Astrocyte of the hippocampus (primary cell): ENCODE results near the gene MRPL21.
A peak's percentile ranks its signal among the peaks of the same experiment; 100 is the strongest.

Experiments
- DNase-seq: peaks from one replicate; pipeline ENCODE4 v3.0.0; 2011; ENCODE audit warnings: low read depth, low spot score

The MRPL21 gene

DNA sequence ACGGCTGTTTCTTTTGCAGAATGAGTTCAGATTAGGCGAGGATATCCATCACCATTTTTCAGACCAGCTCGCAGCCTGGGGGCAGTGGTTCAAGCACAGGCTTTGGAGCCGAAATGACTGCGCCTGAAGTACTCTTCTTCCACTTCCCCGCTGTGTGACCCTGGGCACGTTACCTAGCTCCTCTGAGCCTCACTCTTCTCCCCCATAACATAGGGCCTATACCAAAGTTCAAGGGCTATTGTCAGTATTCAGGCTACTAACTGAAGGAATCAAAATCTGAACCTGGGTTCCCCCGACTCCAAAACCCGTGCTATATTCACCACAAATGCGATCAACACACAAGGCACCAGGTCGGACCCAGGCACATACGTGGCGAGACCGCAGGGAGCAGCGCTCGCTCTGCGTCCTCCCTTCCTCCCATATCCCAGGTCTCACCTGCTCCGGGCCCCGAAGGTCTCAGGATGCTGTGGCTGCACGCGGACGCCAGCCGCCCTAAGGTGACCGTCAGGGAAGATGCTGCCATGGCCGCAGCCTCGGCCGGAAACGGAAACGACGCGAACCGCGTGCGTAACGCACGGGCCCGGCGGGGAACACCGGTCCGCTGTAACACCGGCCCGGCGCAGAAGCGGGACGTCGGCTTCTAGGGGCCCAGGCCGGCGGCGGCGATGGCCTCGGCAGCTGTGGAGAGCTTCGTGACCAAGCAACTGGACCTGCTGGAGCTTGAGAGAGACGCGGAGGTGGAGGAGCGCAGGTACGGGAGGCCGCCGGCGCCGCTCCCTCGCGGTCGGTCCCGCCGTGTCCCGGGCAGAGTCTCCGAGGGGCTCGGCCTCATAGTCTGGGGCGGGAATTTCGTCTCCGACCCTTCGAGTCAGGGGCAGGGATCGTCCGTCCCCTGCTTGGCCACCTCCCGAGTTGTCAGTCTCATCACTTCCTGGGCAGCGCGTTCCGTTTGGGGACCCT, at the start of gene MRPL21, which contains the start of gene IGHMBP2:
MRPL21 (minus strand) TSS at position 545 of the 960 bp plus-strand sequence; CDS start at position 523, 22 bp downstream.
IGHMBP2 (plus strand) TSS at position 604 of the 960 bp plus-strand sequence; CDS start at position 666, 62 bp downstream.
- peak; percentile 95 for DNase-seq

- DNase-seq: no peak
Observed at GRCh38 chr11:68950762-68951161, 47.1 kb upstream of the MRPL21 start.

- peak; percentile 47 for DNase-seq
Observed at GRCh38 chr11:68950270-68950669, 46.6 kb upstream of the MRPL21 start.

GRCh38 chr11:68948935-68949334, 45.3 kb upstream of the MRPL21 start:
- no peak for DNase-seq

- no peak for DNase-seq
Observed at GRCh38 chr11:68948496-68948895, 44.9 kb upstream of the MRPL21 start.

DNA sequence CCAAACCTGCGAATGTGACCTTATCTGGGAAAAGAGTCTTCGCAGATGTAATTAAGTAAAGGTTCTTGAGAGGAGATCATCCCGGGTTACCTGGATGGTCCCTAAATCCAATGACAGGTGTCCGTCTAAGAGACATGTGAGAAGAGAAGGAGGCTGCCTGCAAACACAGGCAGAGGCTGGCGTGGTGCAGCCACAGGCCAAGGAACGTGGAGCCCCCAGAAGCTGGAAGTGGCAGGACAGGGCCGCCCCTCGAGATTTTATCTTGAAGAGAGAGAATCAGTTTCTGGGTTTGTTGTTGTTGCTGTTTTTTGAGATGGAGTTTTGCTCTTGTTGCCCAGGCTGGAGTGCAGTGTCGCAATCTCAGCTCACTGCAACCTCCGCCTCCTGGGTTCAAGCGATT, 43.5 kb upstream of the MRPL21 start:
- no peak for DNase-seq

- peak; percentile 94 for DNase-seq
Observed at GRCh38 chr11:68946416-68947090, 42.9 kb upstream of the MRPL21 start.

GRCh38 chr11:68942751-68943271, 39.2 kb upstream of the MRPL21 start:
- DNase-seq: peak; percentile 82

- DNase-seq: peak; percentile 23
Observed at GRCh38 chr11:68942095-68942620, 38.5 kb upstream of the MRPL21 start.

- no peak for DNase-seq
Observed at GRCh38 chr11:68941324-68942094, 37.9 kb upstream of the MRPL21 start.

GRCh38 chr11:68940651-68941323, 37.2 kb upstream of the MRPL21 start:
- no peak for DNase-seq

DNA sequence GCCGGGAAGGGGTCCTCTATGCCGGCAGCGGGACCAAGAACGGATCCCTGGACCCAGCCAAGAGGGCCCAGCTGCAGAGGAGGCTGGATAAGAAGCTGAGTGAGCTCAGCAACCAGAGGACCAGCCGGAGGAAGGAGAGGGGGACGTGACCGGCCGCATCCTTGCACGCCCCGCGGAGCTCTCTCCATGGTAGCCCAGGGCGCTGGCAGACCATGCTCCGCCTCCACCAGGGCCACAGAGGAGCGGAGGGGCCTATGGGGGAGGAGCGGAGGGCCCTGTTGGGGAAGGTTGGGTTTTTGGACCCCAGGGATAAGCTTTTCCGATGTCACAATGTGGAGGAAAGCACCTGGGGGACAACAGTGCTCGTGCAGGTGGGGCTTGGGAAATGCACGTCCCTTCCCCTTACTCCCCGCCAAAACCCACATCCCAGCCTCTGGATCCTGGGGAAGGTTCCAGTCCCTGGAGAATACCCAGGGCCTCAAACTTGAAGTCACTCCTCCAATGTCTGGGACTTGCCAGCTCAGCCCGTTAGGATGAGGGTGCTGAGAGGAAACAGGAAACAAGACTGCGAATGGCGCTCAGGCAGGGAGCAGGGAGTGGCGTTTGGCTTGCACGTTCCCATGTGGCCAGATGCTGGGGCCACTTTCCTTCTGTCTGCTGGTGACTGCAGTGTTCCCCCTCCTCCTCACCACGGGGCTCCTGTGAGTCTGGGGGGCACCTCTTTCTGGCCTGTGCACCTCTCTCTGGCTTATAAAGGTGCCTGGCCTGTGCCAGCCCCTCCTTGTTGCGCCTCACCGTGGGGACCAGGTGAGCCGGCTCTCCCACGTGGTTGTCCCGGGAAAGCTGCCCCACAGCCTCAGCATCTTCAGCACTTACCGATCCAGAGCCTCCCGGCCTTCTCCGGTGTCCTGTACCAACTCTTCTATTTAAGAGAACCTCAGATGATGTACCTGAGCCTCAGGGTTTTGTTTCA, 36.2 kb upstream of the MRPL21 start:
- DNase-seq: no peak

GRCh38 chr11:68938816-68939582, 35.4 kb upstream of the MRPL21 start:
- DNase-seq: no peak

DNA sequence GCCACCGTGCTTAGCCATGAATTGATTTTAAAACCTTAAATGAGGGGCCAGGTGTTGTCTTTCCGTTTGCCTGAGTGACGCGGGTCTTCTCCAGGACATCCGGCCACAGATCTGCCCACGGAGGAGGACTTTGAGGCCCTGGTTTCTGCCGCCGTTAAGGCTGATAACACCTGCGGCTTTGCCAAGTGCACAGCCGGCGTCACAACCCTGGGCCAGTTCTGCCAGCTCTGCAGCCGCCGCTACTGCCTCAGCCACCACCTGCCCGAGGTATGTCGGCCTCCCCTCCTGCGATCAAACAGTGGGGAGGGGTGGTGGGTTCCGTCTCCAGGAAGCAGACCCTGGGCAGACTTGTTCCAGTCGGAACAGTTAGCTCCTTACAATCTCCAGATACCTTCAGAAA, 34.5 kb upstream of the MRPL21 start:
- no peak for DNase-seq

DNA sequence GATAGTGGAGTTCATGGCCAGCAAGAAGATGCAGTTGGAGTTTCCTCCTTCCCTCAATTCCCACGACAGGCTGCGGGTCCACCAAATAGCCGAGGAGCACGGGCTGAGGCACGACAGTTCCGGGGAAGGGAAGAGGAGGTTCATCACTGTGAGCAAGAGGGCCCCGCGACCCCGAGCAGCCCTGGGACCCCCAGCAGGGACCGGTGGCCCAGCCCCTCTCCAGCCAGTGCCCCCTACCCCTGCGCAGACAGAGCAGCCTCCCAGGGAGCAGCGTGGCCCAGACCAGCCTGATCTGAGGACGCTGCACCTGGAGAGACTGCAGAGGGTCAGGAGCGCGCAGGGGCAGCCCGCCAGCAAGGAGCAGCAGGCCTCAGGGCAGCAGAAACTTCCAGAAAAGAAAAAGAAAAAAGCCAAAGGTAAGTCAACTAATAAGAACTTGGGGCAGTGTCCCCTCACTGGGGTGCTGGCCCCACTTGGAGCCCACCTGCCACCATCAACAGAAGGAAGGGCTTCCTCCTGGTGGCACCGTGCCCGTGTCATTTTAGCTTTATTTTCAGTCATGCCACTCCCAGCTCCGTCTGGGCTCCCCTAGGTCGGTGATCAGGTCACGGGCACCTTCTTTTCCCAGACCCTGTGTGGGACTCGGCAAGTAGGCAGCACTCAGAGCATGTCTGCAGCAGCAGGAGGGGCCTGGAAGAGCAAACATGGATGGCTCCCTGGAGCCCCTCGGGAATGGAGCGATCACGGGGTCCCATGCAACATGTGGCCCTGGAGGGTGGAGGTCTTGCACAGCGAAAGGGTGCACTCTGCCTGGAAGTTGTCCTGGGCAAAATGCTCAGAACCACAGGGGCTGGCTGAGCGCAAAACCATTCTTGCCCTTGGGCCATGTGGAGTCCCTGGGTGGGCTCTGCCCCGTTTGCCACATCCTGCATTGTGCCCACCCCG, 33.3 kb upstream of the MRPL21 start:
- no peak for DNase-seq

GRCh38 chr11:68936358-68936636, 32.7 kb upstream of the MRPL21 start:
- DNase-seq: no peak

DNA sequence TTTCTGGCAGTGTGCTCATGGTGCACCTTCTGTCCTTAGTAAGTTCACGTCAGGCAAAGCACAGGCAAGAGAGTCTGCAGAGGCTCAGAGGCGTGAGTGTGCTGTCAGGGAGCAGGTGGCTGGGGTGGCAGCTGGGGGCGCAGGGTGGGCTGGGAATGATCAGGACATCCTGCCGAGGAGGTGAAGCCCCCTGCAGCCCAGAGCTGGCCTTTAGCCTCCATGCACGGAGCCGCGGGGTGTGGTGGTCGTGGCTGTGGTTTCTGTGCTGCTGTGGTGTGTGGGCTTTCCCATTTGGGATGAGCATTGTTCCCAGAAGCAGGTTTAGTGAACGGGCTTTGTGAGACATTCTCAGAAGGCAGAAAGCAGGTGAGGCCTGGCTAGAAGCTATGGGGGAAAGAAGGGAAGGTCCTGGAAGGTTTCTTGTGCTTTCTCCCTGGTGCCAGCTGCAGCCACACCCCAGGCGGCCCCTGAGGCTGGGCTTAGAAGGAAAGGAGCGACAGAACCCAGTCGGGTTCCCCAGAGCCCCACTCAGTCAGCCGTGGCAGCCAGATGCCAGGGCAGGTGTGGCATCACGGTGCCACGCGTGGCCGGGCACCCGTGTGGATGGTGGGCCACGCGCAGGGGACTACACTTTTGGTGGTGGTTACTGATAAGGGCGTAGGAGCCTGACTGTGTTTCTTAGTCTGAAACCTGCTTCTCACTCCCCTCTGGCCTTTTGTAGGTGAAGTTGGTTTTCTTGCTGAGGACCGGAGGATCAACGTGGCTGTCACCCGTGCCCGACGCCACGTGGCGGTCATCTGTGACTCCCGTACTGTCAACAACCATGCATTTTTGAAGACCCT, 32.1 kb upstream of the MRPL21 start:
- DNase-seq: no peak
